GM18907 (cell line): ENCODE data around the gene NSMF.
"Not testable (repeated sequence)": the region's sequence is repeated elsewhere in the genome, so short reads cannot be mapped to it uniquely, and the experiment has no call there.

ENCODE experiments used
- ATAC-seq: cut with Tn5 transposase; IDR thresholded peaks from one replicate; pipeline ENCODE4 v1.9.1; 2021; ENCODE audit warnings: mild to moderate bottlenecking, moderate library complexity; ENCODE audit not compliant: unreplicated experiment

Gene NSMF

GRCh38 chr9:137459601-137460362 lies 648 bp upstream of the NSMF start:
- no peak for ATAC-seq

GRCh38 chr9:137458194-137459151 lies 661 bp downstream of the NSMF start:
- ATAC-seq, result peak; percentile 7

GRCh38 chr9:137457406-137458193 lies 1.5 kb downstream of the NSMF start:
- ATAC-seq, result no peak

- ATAC-seq, result no peak
Measured at GRCh38 chr9:137456864-137457405, 2.2 kb downstream of the NSMF start.

GRCh38 chr9:137456061-137456863 lies 2.9 kb downstream of the NSMF start:
- no peak for ATAC-seq

- ATAC-seq, result no peak
Measured at GRCh38 chr9:137455359-137455991, 3.7 kb downstream of the NSMF start.

GRCh38 chr9:137454597-137455358 lies 4.4 kb downstream of the NSMF start:
- no peak for ATAC-seq

- no peak for ATAC-seq
Measured at GRCh38 chr9:137454145-137454596, 5.0 kb downstream of the NSMF start.

GRCh38 chr9:137453643-137454081 lies 5.5 kb downstream of the NSMF start:
- ATAC-seq, result peak; percentile 55

GRCh38 chr9:137452761-137453642 lies 6.1 kb downstream of the NSMF start:
- ATAC-seq, result peak; percentile 1

- ATAC-seq, result no peak
Measured at GRCh38 chr9:137452006-137452760, 7.0 kb downstream of the NSMF start.

- ATAC-seq, result not testable (repeated sequence)
Measured at GRCh38 chr9:137451264-137452005, 7.7 kb downstream of the NSMF start.

GRCh38 chr9:137450539-137451222 lies 8.5 kb downstream of the NSMF start:
- ATAC-seq, result not testable (repeated sequence)

GRCh38 chr9:137449931-137450538 lies 9.1 kb downstream of the NSMF start:
- ATAC-seq, result no peak
